Measurements from ENCODE around the gene ZG16B.

The ZG16B gene

GRCh38 chr16:2836646-2837508 lies 6.8 kb downstream of the ZG16B start:
- no peak for DNase-seq (ENCODE audit: low read depth in 2 of 2)
- H3K4me3 ChIP-seq (replicated peaks in 1 of 2; ENCODE audit: low read depth in 2 of 2, low read length in 2 of 2) = no peak overlapping the region
- TF ChIP-seq CTCF (IDR thresholded peaks at IDR 0.05; ENCODE audit: low read depth, low read length) = no peak

- no peak overlapping the region for H3K4me3 ChIP-seq (replicated peaks in 1 of 2; ENCODE audit: low read depth in 2 of 2, low read length in 2 of 2)
- DNase-seq (ENCODE audit: low read depth in 2 of 2) = peak; percentile 84 to 85
- TF ChIP-seq CTCF (IDR thresholded peaks at IDR 0.05; ENCODE audit: low read depth, low read length) = peak; percentile 97
Measured at GRCh38 chr16:2838928-2839327, 8.8 kb downstream of the ZG16B start.

GRCh38 chr16:2839650-2840450 lies 9.7 kb downstream of the ZG16B start:
- TF ChIP-seq CTCF (IDR thresholded peaks at IDR 0.05; ENCODE audit: low read depth, low read length) = no peak

GRCh38 chr16:2840914-2841313 lies 10.8 kb downstream of the ZG16B start:
- no peak for DNase-seq (ENCODE audit: low read depth in 2 of 2)
- no peak for TF ChIP-seq CTCF (IDR thresholded peaks at IDR 0.05; ENCODE audit: low read depth, low read length)
- no peak overlapping the region for H3K4me3 ChIP-seq (replicated peaks in 1 of 2; ENCODE audit: low read depth in 2 of 2, low read length in 2 of 2)

More at GRCh38 chr16:2839650-2840450, 9.7 kb downstream of the ZG16B start:
- no peak for DNase-seq (ENCODE audit: low read depth in 2 of 2)
- H3K4me3 ChIP-seq (replicated peaks in 1 of 2; ENCODE audit: low read depth in 2 of 2, low read length in 2 of 2) = no peak overlapping the region

- no peak for DNase-seq (ENCODE audit: low read depth in 2 of 2)
- no peak overlapping the region for H3K4me3 ChIP-seq (replicated peaks in 1 of 2; ENCODE audit: low read depth in 2 of 2, low read length in 2 of 2)
- no peak for TF ChIP-seq CTCF (IDR thresholded peaks at IDR 0.05; ENCODE audit: low read depth, low read length)
Measured at GRCh38 chr16:2841606-2842339, 11.7 kb downstream of the ZG16B start.

GRCh38 chr16:2842340-2843000 lies 12.4 kb downstream of the ZG16B start:
- DNase-seq (ENCODE audit: low read depth in 2 of 2) = peak; percentile 42 to 47
- peak overlapping the region in 1 of 2 donors; percentile 14 for H3K4me3 ChIP-seq (replicated peaks in 1 of 2; ENCODE audit: low read depth in 2 of 2, low read length in 2 of 2)
- peak; percentile 50 for TF ChIP-seq CTCF (IDR thresholded peaks at IDR 0.05; ENCODE audit: low read depth, low read length)

Data from cardiac fibroblast (primary cell).